K562 (cell line): ENCODE data around the gene C18orf32. TPM values are rescaled to one million over a fixed set of nuclear protein-coding genes. Genes with fewer than 3 reads are reported as not detected.

Experiments used
- ATAC-seq: fragments of 200-7000 bp; cut with Tn5 transposase; 3 replicates; pipeline ENCODE4 v1.9.1; 2020; ENCODE audit warnings: moderate library complexity
- Bru-seq: library from RNA; stranded (reverse); fragments of 400-500 nt; gene quantifications from one replicate; lab custom pipeline; 2021; lab: Mats Ljungman, UMichigan
- BruChase-seq, 2 experiments: library from RNA; stranded (reverse); fragments of 400-500 nt; gene quantifications; one replicate each; lab custom pipeline; 2021; lab: Mats Ljungman, UMichigan
- BruUV-seq: library from RNA; stranded (reverse); fragments of 400-500 nt; replicated peaks from 2 replicates; lab custom pipeline; 2021; lab: Mats Ljungman, UMichigan
- CTCF ChIA-PET: fragments of 300-600 bp; formaldehyde crosslinking; extraction: SDS; loops from one replicate; lab custom pipeline; 2021; ENCODE audit warnings: low intra/inter-chr PET ratio; lab: Yijun Ruan, JAX
- POLR2A ChIA-PET: fragments of 300-600, 350-650 bp; sonication (Branson Sonifier 250); formaldehyde crosslinking; extraction: SDS; loops from one replicate; lab custom pipeline; 2021; ENCODE audit warnings: antibody characterized with exemption, inconsistent platforms; lab: Yijun Ruan, JAX
- DNase-seq, 4 experiments: peaks; one replicate each; pipeline versions ENCODE4 v3.0.0 to v3.0.0-alpha.2; 2011 to 2018; ENCODE audit warnings: low spot score in 3 of 4, mixed read lengths in 3 of 4; ENCODE audit errors: extremely low read depth in 1 of 4
- FAIRE-seq: peaks from 2 replicates; lab custom pipeline; 2011; peaks lifted over from hg19 to GRCh38; lab: Jason Lieb, UNC
- H2AFZ ChIP-seq: 2 replicates; pipeline ENCODE4 v1.6.0; 2011; ENCODE audit warnings: low read depth, low read length, control low read depth, inconsistent platforms
- H3K27ac ChIP-seq: fragments of 200-600 bp; 3 replicates; pipeline ENCODE4 v1.8.0; 2011; ENCODE audit warnings: low read depth, mild to moderate bottlenecking, control low read depth, inconsistent platforms, low read length, moderate library complexity, mixed read lengths; ENCODE audit errors: extremely low read depth
- H3K27me3 ChIP-seq, 2 experiments: fragments of 300-600 bp in 1 of 2; 2 replicates in 1 of 2; 3 replicates in 1 of 2; pipeline versions ENCODE4 v1.6.0 to v1.8.0; 2011; ENCODE audit warnings: inconsistent platforms in 2 of 2, low read length in 2 of 2, mild to moderate bottlenecking in 1 of 2, mixed read lengths in 1 of 2, moderate library complexity in 1 of 2; ENCODE audit not compliant: control insufficient read depth in 2 of 2, insufficient read depth in 2 of 2
- H3K36me3 ChIP-seq: fragments of 300-600 bp; 3 replicates; pipeline ENCODE4 v1.8.0; 2011; ENCODE audit warnings: mild to moderate bottlenecking, low read length, inconsistent platforms; ENCODE audit not compliant: control insufficient read depth, insufficient read depth
- H3K4me1 ChIP-seq, 2 experiments: fragments of 200-600 bp in 1 of 2; replicated peaks in 1 of 2; 2 replicates in 1 of 2; 3 replicates in 1 of 2; pipeline versions ENCODE4 v1.5.1 to v1.8.0; 2011; ENCODE audit warnings: inconsistent platforms in 2 of 2, low read length in 2 of 2, mild to moderate bottlenecking in 1 of 2, mixed read lengths in 1 of 2, moderate library complexity in 1 of 2; ENCODE audit not compliant: control insufficient read depth in 2 of 2, insufficient read depth in 2 of 2
- H3K4me2 ChIP-seq: 2 replicates; pipeline ENCODE4 v1.6.1; 2011; ENCODE audit warnings: low read length, control low read depth, inconsistent platforms, mixed read lengths; ENCODE audit not compliant: insufficient read depth
- H3K4me3 ChIP-seq: fragments of 200-600 bp; sonication (generic), shearing (Covaris generic); 2 replicates; pipeline ENCODE4 v1.5.1; 2016; ENCODE audit warnings: control low read depth, inconsistent platforms
- H3K79me2 ChIP-seq: fragments of 200-600 bp; 3 replicates; pipeline ENCODE4 v1.8.0; 2011; ENCODE audit warnings: low read length, inconsistent platforms; ENCODE audit not compliant: control insufficient read depth, insufficient read depth
- H3K9ac ChIP-seq, 2 experiments: 2 replicates each; pipeline versions ENCODE4 v1.6.0 to v1.6.1; 2011; ENCODE audit warnings: low read depth in 2 of 2, low read length in 2 of 2, control low read depth in 1 of 2, inconsistent platforms in 1 of 2, mild to moderate bottlenecking in 1 of 2, mixed read lengths in 1 of 2; ENCODE audit not compliant: insufficient read depth in 1 of 2
- H3K9me1 ChIP-seq: one replicate; pipeline ENCODE4 v1.6.0; 2011; ENCODE audit warnings: inconsistent platforms, mild to moderate bottlenecking, low read length, moderate library complexity; ENCODE audit not compliant: control insufficient read depth, insufficient read depth
- H3K9me3 ChIP-seq: replicated peaks from 2 replicates; pipeline ENCODE4 v1.5.1; 2011; ENCODE audit warnings: low read depth, low read length, inconsistent platforms; ENCODE audit not compliant: control insufficient read depth, insufficient read depth
- H4K20me1 ChIP-seq: replicated peaks from 2 replicates; pipeline ENCODE4 v1.6.1; 2011; ENCODE audit warnings: low read length, inconsistent platforms, mixed read lengths; ENCODE audit not compliant: control insufficient read depth, insufficient read depth
- ATF3 ChIP-seq, 2 experiments: fragments of 450-650 bp in 1 of 2; sonication (generic) in 1 of 2; formaldehyde crosslinking in 1 of 2; IDR thresholded peaks in 1 of 2; conservative IDR thresholded peaks in 1 of 2; 2 replicates each; pipeline versions ENCODE4 v1.6.1 to v1.8.1; 2016 to 2023; ENCODE audit warnings: mild to moderate bottlenecking in 2 of 2, moderate library complexity in 2 of 2, inconsistent platforms in 1 of 2, missing genetic modification reagents in 1 of 2
- CCNT2 ChIP-seq: IDR thresholded peaks from 2 replicates; pipeline ENCODE4 v1.6.1; 2011; ENCODE audit warnings: borderline replicate concordance, low read depth, mild to moderate bottlenecking, moderate library complexity, mixed read lengths, low read length; ENCODE audit not compliant: insufficient read length; ENCODE audit errors: extremely low read depth
- STAT6 ChIP-seq: sonication (generic); formaldehyde crosslinking; IDR thresholded peaks from 2 replicates; pipeline ENCODE4 v1.8.1; 2023; ENCODE audit warnings: mild to moderate bottlenecking, missing genetic modification reagents
- VEZF1 ChIP-seq: fragments of 200-800 bp; sonication (Bioruptor generic); IDR thresholded peaks from 2 replicates; pipeline ENCODE4 v1.6.1; 2017; ENCODE audit warnings: missing genetic modification characterization, missing compliant biosample characterization
- ZNF146 ChIP-seq: IDR thresholded peaks from one replicate; pipeline ENCODE4 v1.6.1; 2018; ENCODE audit warnings: missing compliant biosample characterization; ENCODE audit not compliant: unreplicated experiment
- WGBS: fragments of 100-300 bp; shearing (Covaris generic); methylation state at CpG from one replicate; pipeline ENCODE4 v1.1.6; 2016; ENCODE audit warnings: low coverage, mixed read lengths; ENCODE audit not compliant: insufficient coverage; ENCODE audit errors: missing lambda C conversion rate; 5-methylcytosine and 5-hydroxymethylcytosine counted together
- in situ Hi-C: fragments of 300-500 bp; cut with MboI; formaldehyde crosslinking; loops from 4 replicates; pipeline ENCODE4 v1.15.0; 2018; ENCODE audit warnings: inconsistent platforms, mixed read lengths
- intact Hi-C: fragments of 100-400 bp; cut with micrococcal nuclease; formaldehyde crosslinking; loops from 2 replicates; pipeline ENCODE4 v1.14.2; 2022
- long read RNA-seq, 3 experiments: library from polyadenylated mRNA in 2 of 3; library from RNA in 1 of 3; unstranded in 2 of 3; stranded (forward) in 1 of 3; transcript quantifications; one replicate each; pipeline ENCODE4 v2.0.0, GENCODE V29; 2019 to 2022
- polyA minus RNA-seq, 3 experiments: library from RNA; depleted of rRNA, polyadenylated mRNA; stranded (reverse); fragments of >200 nt; gene quantifications; 2 replicates each; pipeline ENCODE4 v1.2.3, GENCODE V29; 2011
- polyA plus RNA-seq, 8 experiments: library from polyadenylated mRNA; depleted of rRNA in 4 of 8; stranded (reverse) in 5 of 8; unstranded in 3 of 8; fragments of >200 nt; fragmentation: Nextera tagmentation in 2 of 8; fragmentation: Illumina TruSeq in 1 of 8; extraction: Ambion mirVana in 2 of 8; extraction: Trizol in 1 of 8; gene quantifications; 2 replicates each; pipeline versions ENCODE4 v1.2.1 to v1.2.3, GENCODE V29; 2011 to 2014; ENCODE audit warnings: inconsistent platforms in 1 of 8, missing spikeins in 1 of 8
- total RNA-seq, 7 experiments: library from RNA; depleted of rRNA in 6 of 7; stranded (reverse); fragments of >200 nt in 6 of 7; fragmentation: Illumina TruSeq in 2 of 7; extraction: Trizol in 2 of 7; gene quantifications; 2 replicates each; pipeline versions ENCODE4 v1.2.1 to v1.2.3, GENCODE V29; 2011 to 2021; ENCODE audit warnings: low replicate concordance in 1 of 7

The C18orf32 gene
- total RNA-seq (2011; cell fraction: chromatin; rRNA removed; ENCODE audit: low replicate concordance) = 5.0 and 10.9 TPM in 2 replicates
- total RNA-seq (2011; cell fraction: nucleolus; rRNA removed) = 4.2 and 5.0 TPM in 2 replicates
- total RNA-seq (2011; cell fraction: nucleoplasm; rRNA removed) = 6.8 and 14.1 TPM in 2 replicates
- 8.5 and 9.6 TPM in 2 replicates for total RNA-seq (2014; rRNA removed)
- 20.1 and 25.8 TPM in 2 replicates for total RNA-seq (2014; rRNA removed; fragmentation: Illumina TruSeq; extraction: Trizol)
- total RNA-seq (2015; rRNA removed; fragmentation: Illumina TruSeq; extraction: Trizol) = 10.5 and 14.3 TPM in 2 replicates
- 20.4 and 23.2 TPM in 2 replicates for total RNA-seq (2021)
- polyA plus RNA-seq (2011; rRNA removed) = 11.5 and 18.7 TPM in 2 replicates
- 10.0 and 11.9 TPM in 2 replicates for polyA plus RNA-seq (2011; cell fraction: cytosol; rRNA removed)
- 3.9 and 6.2 TPM in 2 replicates for polyA plus RNA-seq (2011; cell fraction: nucleus; rRNA removed)
- 12.6 and 22.2 TPM in 2 replicates for polyA plus RNA-seq (2012)
- 17.6 and 21.2 TPM in 2 replicates for polyA plus RNA-seq (2014; fragmentation: Illumina TruSeq; extraction: Trizol)
- polyA plus RNA-seq (2014; fragmentation: Nextera tagmentation; extraction: Ambion mirVana) = 10 to 100 TPM; 30.1 to 35.0 TPM
- polyA plus RNA-seq (2014; rRNA removed) = 28.8 and 32.5 TPM in 2 replicates
- polyA minus RNA-seq (2011; rRNA and poly(A)+ RNA removed) = 1.6 and 2.2 TPM in 2 replicates
- 2.4 and 4.2 TPM in 2 replicates for polyA minus RNA-seq (2011; cell fraction: cytosol; rRNA and poly(A)+ RNA removed)
- polyA minus RNA-seq (2011; cell fraction: nucleus; rRNA and poly(A)+ RNA removed) = 1.5 and 3.1 TPM in 2 replicates
- Bru-seq, nascent RNA = percentile 62 among the genes with signal in this experiment
- percentile 67 among the genes with signal in this experiment for BruChase-seq, experiment 1, labeled RNA remaining after a 2-hour chase
- BruChase-seq, experiment 2, labeled RNA remaining after a 6-hour chase = percentile 65 among the genes with signal in this experiment
- long read RNA-seq, experiment 1, full-length matches to known transcripts = 29 of 47 reads
- long read RNA-seq, experiment 1, partial matches to known transcripts = 0 of 47 reads
- long read RNA-seq, experiment 1, other reads (novel, unspliced or antisense) = 18 of 47 reads
- long read RNA-seq, experiment 2, full-length matches to known transcripts = 5 of 19 reads
- long read RNA-seq, experiment 2, partial matches to known transcripts = 0 of 19 reads
- long read RNA-seq, experiment 2, other reads (novel, unspliced or antisense) = 14 of 19 reads
- long read RNA-seq, experiment 3, full-length matches to known transcripts = 18 of 18 reads
- long read RNA-seq, experiment 3, partial matches to known transcripts = 0 of 18 reads
- long read RNA-seq, experiment 3, other reads (novel, unspliced or antisense) = 0 of 18 reads

- Histone ChIP-seq H3K9me3 (no peaks in the 10 kb centered on the region), H3K4me1 (peaks cover 0 to 6% of the 10 kb centered on the region in 2 experiments; a peak in 4 of 5 replicates), H3K4me2 (peak within 1 kb of the TSS; percentile 99), H3K9ac (peak within 1 kb of the TSS; percentile 77 to 92), H3K36me3 (peaks cover 59% of the 10 kb centered on the region), H3K9me1 (no peaks in the 10 kb centered on the region), H3K79me2 (peaks cover 63% of the 10 kb centered on the region), H2AFZ (peak within 1 kb of the TSS; percentile 68), H3K4me3 (peak within 1 kb of the TSS; percentile 74), H3K27ac (peak within 1 kb of the TSS; percentile 72), H3K27me3 (no peaks in the 10 kb centered on the region), H4K20me1 (peaks cover 15% of the 10 kb centered on the region; the same call in 1 of the 2 replicates)
- intact Hi-C loops (no loop called here), in situ Hi-C loops (no loop called here)
- peak; percentile 95 for ATAC-seq
- POLR2A ChIA-PET = interaction anchor here (0.5 to 1.3 kb wide), 10 partner anchors 9 to 885 kb away, joined by 3 to 6 read pairs (median 3); no protein-coding TSS in a partner anchor
- no TSS peak for BruUV-seq
- peak; percentile 79 to 92 (median 84) for DNase-seq
- CTCF ChIA-PET = no interaction called here
- FAIRE-seq = peak; percentile 93
- WGBS = 2% methylated on average over 36 of the region's 69 CpGs
- TF ChIP-seq CCNT2 (peak; percentile 69), STAT6 (CRISPR knock-in tag) (no peak), ZNF146 (CRISPR knock-in tag) (peak; percentile 8), ATF3 (IDR thresholded peaks at IDR 0.05) (peak; percentile 47), ATF3 (CRISPR knock-in tag; conservative IDR thresholded peaks at IDR 0.05) (no peak), VEZF1 (CRISPR knock-in tag) (peak; percentile 66)
Observed at GRCh38 chr18:49486953-49487710, at the start of gene C18orf32. Gene C18orf32, minus strand, starts transcription at chr18:49487234. Its CDS starts 3,486 bp downstream, at chr18:49483748.
